ENCODE results near the gene PKD1L1. TPM values are rescaled to one million over a fixed set of nuclear protein-coding genes. Genes with fewer than 3 reads are reported as not detected.

PKD1L1 gene
- total RNA-seq, 1 donor from 2014 or later = 0.05 TPM

- Mint-ChIP-seq H3K4me3 (ENCODE audit: unreplicated experiment) (no peak overlapping the region), H3K27me3 (ENCODE audit: unreplicated experiment) (peaks cover 16% of the 10 kb centered on the region), H3K36me3 (ENCODE audit: unreplicated experiment) (no peaks in the 10 kb centered on the region), H3K4me1 (ENCODE audit: unreplicated experiment) (peaks cover 8% of the 10 kb centered on the region), H3K9me3 (ENCODE audit: unreplicated experiment) (peaks cover 17% of the 10 kb centered on the region), H3K27ac (ENCODE audit: unreplicated experiment) (no peak overlapping the region)
- no peak for DNase-seq (ENCODE audit: extremely low spot score, unreplicated experiment)
- TF ChIP-seq CTCF (IDR thresholded peaks at IDR 0.05) = no peak
Measured at GRCh38 chr7:47915616-47915976, 32.7 kb downstream of the PKD1L1 start.

GRCh38 chr7:47914717-47915615, 33.3 kb downstream of the PKD1L1 start:
- Mint-ChIP-seq H3K27ac (ENCODE audit: unreplicated experiment) (no peak overlapping the region), H3K27me3 (ENCODE audit: unreplicated experiment) (peaks cover 14% of the 10 kb centered on the region), H3K4me3 (ENCODE audit: unreplicated experiment) (no peak overlapping the region), H3K36me3 (ENCODE audit: unreplicated experiment) (no peaks in the 10 kb centered on the region), H3K4me1 (ENCODE audit: unreplicated experiment) (peaks cover 8% of the 10 kb centered on the region), H3K9me3 (ENCODE audit: unreplicated experiment) (peaks cover 11% of the 10 kb centered on the region)
- DNase-seq (ENCODE audit: extremely low spot score, unreplicated experiment) = peak; percentile 21
- TF ChIP-seq CTCF (IDR thresholded peaks at IDR 0.05) = no peak

- H3K4me1 Mint-ChIP-seq (ENCODE audit: unreplicated experiment) = peaks cover 8% of the 10 kb centered on the region
- peaks cover 4% of the 10 kb centered on the region for H3K9me3 Mint-ChIP-seq (ENCODE audit: unreplicated experiment)
- no peak for TF ChIP-seq CTCF (IDR thresholded peaks at IDR 0.05)
- no peak overlapping the region for H3K27ac Mint-ChIP-seq (ENCODE audit: unreplicated experiment)
- H3K27me3 Mint-ChIP-seq (ENCODE audit: unreplicated experiment) = peaks cover 6% of the 10 kb centered on the region
- peak; percentile 65 for DNase-seq (ENCODE audit: extremely low spot score, unreplicated experiment)
- H3K4me3 Mint-ChIP-seq (ENCODE audit: unreplicated experiment) = no peak overlapping the region
- H3K36me3 Mint-ChIP-seq (ENCODE audit: unreplicated experiment) = no peaks in the 10 kb centered on the region
Measured at GRCh38 chr7:47912332-47912731, 35.9 kb downstream of the PKD1L1 start.

GRCh38 chr7:47908720-47909119, 39.5 kb downstream of the PKD1L1 start:
- peaks cover 2% of the 10 kb centered on the region for H3K4me1 Mint-ChIP-seq (ENCODE audit: unreplicated experiment)
- TF ChIP-seq CTCF (IDR thresholded peaks at IDR 0.05) = no peak

GRCh38 chr7:47907981-47908616, 40.2 kb downstream of the PKD1L1 start:
- Mint-ChIP-seq H3K9me3 (ENCODE audit: unreplicated experiment) (no peaks in the 10 kb centered on the region), H3K27ac (ENCODE audit: unreplicated experiment) (no peak overlapping the region), H3K4me3 (ENCODE audit: unreplicated experiment) (no peak overlapping the region), H3K27me3 (ENCODE audit: unreplicated experiment) (peaks cover 3% of the 10 kb centered on the region), H3K4me1 (ENCODE audit: unreplicated experiment) (peaks cover 2% of the 10 kb centered on the region), H3K36me3 (ENCODE audit: unreplicated experiment) (no peaks in the 10 kb centered on the region)
- DNase-seq (ENCODE audit: extremely low spot score, unreplicated experiment) = no peak
- no peak for TF ChIP-seq CTCF (IDR thresholded peaks at IDR 0.05)

More at GRCh38 chr7:47908720-47909119, 39.5 kb downstream of the PKD1L1 start:
- no peak for DNase-seq (ENCODE audit: extremely low spot score, unreplicated experiment)
- no peaks in the 10 kb centered on the region for H3K36me3 Mint-ChIP-seq (ENCODE audit: unreplicated experiment)
- H3K27me3 Mint-ChIP-seq (ENCODE audit: unreplicated experiment) = peaks cover 3% of the 10 kb centered on the region
- no peaks in the 10 kb centered on the region for H3K9me3 Mint-ChIP-seq (ENCODE audit: unreplicated experiment)
- no peak overlapping the region for H3K4me3 Mint-ChIP-seq (ENCODE audit: unreplicated experiment)
- no peak overlapping the region for H3K27ac Mint-ChIP-seq (ENCODE audit: unreplicated experiment)
